GM12801 (cell line): ENCODE measurements around the gene LTB.

Experiments
- CTCF ChIP-seq: IDR thresholded peaks from one replicate; pipeline ENCODE4 v1.5.1; 2011; ENCODE audit warnings: control low read depth; ENCODE audit not compliant: insufficient read length; ENCODE audit errors: extremely low read depth

Gene LTB

GRCh38 chr6:31572041-31572911 is 9.9 kb downstream of the LTB start, which contains the start of gene LTA:
Gene LTA (plus strand): TSS chr6:31572289. CDS start chr6:31572743, 454 bp downstream.
- TF ChIP-seq CTCF: no peak

GRCh38 chr6:31569861-31570536 is 12.2 kb downstream of the LTB start:
- no peak for TF ChIP-seq CTCF

- no peak for TF ChIP-seq CTCF
Observed at GRCh38 chr6:31568537-31568961, 13.7 kb downstream of the LTB start.

GRCh38 chr6:31567531-31568370 is 14.5 kb downstream of the LTB start:
- TF ChIP-seq CTCF: no peak

- TF ChIP-seq CTCF: no peak
Observed at GRCh38 chr6:31560697-31561058, 21.5 kb downstream of the LTB start.

- TF ChIP-seq CTCF: no peak
Observed at GRCh38 chr6:31559958-31560696, 22.1 kb downstream of the LTB start.
